SU-DHL-6 (cell line): Measurements from ENCODE around the gene LRRC1.

Experiments used
- EZH2phosphoT487 ChIP-seq: fragments of 200-600 bp; sonication (generic), shearing (Covaris generic); conservative IDR thresholded peaks from 2 replicates; pipeline ENCODE4 v1.6.1; 2018; ENCODE audit warnings: mild to moderate bottlenecking, antibody characterized with exemption, low read length, moderate library complexity, mixed read lengths
- TF ChIP-seq, protein P1 (sequence below): fragments of 200-600 bp; sonication (generic); IDR thresholded peaks from one replicate; pipeline ENCODE4 v1.5.1; 2017; ENCODE audit warnings: antibody characterized with exemption, mild to moderate bottlenecking, low read length, moderate library complexity; ENCODE audit not compliant: insufficient read depth, poor library complexity, severe bottlenecking

DNA sequence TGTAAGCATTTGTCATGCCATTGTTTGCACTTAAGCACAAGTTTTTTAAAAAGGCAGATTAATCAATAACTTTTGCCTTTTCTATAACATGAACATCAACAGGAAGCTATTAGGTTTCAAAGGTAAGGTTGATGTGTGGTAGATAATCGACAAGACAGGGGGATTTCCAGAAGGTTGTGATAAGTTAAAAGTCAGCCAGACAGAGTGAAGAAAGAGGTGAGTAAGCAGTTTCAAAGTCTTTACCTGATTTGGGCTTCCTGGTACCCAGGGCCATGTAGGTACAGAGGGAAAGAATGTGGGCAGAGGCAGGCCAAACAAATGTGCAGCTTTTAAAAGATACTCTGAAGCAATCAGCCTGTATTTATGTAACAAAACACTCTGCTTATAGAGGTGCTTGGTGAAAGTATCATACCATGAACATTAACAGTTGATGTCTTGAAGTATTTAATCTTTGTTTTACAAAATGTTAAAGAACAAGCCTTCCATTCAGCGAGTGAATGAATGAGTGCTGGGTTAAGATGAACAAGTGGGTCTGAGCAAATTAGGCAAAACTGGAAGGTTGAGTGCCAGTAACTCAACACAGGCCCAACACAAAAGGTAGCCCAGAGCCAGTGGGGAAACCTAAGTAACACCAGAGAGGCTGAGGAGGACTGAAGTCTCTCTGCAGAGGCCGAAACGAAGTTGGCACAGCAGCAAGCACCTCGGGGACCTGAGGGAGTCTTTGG lies 60.2 kb downstream of the LRRC1 start:
- TF ChIP-seq, protein P1, sequence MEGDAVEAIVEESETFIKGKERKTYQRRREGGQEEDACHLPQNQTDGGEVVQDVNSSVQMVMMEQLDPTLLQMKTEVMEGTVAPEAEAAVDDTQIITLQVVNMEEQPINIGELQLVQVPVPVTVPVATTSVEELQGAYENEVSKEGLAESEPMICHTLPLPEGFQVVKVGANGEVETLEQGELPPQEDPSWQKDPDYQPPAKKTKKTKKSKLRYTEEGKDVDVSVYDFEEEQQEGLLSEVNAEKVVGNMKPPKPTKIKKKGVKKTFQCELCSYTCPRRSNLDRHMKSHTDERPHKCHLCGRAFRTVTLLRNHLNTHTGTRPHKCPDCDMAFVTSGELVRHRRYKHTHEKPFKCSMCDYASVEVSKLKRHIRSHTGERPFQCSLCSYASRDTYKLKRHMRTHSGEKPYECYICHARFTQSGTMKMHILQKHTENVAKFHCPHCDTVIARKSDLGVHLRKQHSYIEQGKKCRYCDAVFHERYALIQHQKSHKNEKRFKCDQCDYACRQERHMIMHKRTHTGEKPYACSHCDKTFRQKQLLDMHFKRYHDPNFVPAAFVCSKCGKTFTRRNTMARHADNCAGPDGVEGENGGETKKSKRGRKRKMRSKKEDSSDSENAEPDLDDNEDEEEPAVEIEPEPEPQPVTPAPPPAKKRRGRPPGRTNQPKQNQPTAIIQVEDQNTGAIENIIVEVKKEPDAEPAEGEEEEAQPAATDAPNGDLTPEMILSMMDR = no peak
- TF ChIP-seq EZH2phosphoT487 = no peak
